HuH-7.5 (cell line): ENCODE measurements around the gene SLC16A4.
"Not testable (repeated sequence)": the region's sequence is repeated elsewhere in the genome, so short reads cannot be mapped to it uniquely, and the experiment has no call there.

Experiments
- DNase-seq: peaks from one replicate; pipeline ENCODE4 v3.0.0; 2011; ENCODE audit warnings: low spot score

SLC16A4 gene

DNA sequence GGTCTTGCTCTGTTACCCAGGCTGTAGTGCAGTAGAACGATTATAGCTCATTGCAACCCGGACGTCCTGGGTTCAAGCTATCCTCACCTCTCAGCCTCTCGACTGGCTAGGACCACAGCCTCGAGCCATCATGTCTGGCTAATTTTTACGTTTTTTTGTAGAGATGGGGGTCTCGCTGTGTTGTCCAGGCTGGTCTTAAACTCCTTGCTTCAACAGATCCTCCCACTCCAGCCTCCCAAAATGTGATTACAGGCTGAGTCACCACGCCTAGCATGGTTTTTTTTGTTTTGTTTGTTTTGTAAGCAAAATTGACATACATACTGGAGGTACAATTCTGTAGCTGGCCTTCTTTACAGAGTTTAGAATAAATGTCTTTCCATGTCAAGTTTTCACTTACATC, 17.7 kb upstream of the SLC16A4 start:
- no peak for DNase-seq

DNA sequence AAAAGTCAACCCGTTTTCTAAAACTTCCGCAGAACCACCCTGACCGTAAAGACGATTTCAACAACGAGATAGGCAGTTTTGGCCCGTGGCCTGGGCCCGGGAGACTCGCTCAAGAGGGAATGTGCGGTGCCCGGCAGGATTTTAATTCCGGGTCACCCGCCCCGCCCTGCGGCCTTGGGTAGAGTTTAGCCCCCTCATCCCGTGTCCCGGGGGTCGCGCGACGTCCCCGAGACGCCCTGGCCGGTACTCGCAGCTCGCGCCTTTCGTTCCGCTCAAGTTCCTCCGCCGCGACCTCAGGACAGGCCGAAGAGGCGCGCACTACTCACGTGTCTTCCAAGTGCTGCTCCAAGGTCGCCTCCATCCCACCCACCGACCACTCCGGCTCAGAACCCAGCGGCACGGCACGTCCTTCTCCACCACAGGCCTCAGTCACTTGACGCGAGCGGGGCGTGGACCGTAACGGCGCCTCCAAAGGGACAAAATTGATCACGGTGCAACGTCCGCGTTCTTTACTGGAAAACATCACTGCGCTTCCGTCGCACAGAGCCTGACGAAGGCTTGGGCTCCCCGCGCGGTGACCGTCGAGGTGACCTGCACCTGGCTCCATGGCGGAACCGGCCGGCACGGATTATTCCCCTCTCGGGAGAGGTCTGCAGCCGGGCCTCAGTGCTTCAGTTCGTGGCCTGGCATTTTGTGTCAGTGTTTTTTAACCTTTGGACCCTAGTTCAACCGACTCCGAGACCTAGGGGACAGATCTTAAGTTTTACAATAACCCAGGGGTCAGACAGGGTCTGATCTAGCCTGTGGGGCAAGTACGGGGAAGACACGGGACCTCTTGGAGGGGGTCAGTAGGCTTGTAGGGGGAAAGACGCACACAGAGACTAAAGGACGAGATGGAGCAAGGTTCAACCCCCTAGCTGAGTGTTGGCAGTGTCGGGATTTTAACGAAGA, 16.7 kb upstream of the SLC16A4 start, which contains the start of gene LAMTOR5:
LAMTOR5 (minus strand) TSS at position 435 of the 951 bp plus-strand sequence; CDS start at position 361, 74 bp downstream.
- DNase-seq = peak; percentile 65

DNA sequence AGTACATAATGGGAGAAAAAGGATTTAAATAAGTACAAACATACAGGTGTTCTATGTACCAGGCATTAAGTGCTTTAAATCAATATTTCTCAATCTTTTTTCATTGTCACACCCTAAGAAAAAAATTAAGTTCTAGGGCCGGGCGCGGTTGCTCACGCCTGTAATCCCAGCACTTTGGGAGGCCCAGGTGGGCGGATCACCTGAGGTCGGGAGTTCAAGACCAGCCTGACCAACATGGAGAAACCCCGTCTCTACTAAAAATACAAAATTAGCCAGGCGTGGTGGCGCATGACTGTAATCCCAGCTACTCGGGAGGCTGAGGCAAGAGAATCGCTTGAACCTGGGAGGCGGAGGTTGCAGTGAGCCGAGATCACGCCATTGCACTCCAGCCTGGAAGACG, 15.6 kb upstream of the SLC16A4 start:
- not testable (repeated sequence) for DNase-seq

DNA sequence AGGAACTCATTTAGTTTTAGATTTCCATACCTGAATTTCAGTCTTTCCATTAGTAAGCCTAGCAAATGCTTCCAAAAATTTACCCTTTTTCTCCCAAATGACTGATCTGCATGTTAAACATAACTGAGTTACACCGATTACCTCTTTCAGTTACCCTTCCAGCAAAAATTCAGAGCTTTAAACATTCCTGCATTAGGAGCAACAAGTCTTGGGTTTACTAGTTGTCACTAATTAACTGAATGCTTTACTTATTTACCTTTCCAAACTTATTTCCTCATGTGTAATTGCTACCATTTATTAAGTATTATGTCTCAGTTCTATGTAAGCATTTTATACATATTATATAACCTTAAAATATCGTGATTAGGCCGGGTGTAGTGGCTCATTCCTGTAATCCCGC, 13.6 kb upstream of the SLC16A4 start:
- no peak for DNase-seq

DNA sequence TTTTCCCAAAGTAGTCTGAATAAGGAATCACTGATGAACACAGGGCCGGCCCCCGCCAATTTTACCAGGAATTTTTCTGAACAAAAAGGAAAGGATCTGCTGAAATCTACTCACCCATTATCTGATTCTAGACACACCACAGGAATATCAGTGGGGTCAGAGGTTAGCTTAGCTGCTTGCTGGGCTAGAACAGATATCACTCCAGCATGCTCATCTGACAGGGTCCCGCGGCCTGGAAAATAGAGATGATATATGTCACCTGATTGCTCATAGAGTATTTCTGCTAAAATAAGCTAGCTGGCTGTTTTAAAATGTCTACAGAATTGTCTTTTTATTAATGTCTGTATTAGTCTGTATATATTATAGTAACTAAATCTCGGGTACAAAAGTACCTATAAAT, 13.0 kb upstream of the SLC16A4 start:
- DNase-seq = no peak

DNA sequence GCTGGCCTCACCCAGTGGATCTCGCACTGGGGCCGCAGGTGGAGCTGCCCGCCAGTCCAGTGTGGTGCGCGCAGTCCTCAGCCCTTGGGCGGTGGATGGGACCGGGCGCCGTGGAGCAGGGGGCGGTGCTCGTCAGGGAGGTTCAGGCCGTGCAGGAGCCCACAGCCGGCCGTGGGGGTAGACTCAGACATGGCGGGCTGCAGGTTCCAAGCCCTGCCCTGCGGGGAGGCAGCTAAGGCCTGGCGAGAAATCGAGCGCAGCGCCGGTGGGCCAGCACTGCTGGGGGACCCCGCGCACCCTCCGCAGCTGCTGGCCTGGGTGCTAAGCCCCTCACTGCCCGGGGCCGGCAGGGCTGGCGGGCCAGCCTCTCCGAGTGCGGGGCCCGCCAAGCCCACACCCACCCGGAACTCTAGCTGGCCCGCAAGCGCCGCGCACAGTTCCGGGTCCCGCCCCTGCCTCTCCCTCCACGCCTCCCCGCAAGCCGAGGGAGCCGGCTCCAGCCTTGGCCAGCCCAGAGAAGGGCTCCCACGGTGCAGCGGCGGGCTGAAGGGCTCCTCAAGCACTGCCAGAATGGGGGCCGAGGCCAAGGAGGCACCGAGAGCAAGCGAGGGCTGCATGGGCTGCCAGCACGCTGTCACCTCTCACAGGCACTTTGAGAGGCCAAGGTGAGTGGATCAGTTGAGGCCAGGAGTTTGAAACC, 5.6 kb upstream of the SLC16A4 start:
- DNase-seq = not testable (repeated sequence)

DNA sequence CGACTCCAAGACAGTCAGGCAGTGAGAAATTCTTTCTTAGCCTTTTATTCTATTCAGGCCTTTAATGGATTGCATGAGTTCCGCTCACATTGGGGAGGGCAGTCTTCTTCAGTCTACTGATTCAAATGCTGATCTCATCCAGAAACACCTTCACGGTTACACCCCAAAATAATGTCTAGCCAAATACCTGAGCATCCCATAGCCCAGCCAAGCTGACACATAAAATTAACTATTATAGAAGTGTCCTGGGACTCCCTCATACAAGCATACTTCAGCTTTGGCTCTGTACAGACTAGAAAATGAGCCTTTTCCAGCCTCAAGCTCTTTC, 3.6 kb upstream of the SLC16A4 start:
- no peak for DNase-seq

DNA sequence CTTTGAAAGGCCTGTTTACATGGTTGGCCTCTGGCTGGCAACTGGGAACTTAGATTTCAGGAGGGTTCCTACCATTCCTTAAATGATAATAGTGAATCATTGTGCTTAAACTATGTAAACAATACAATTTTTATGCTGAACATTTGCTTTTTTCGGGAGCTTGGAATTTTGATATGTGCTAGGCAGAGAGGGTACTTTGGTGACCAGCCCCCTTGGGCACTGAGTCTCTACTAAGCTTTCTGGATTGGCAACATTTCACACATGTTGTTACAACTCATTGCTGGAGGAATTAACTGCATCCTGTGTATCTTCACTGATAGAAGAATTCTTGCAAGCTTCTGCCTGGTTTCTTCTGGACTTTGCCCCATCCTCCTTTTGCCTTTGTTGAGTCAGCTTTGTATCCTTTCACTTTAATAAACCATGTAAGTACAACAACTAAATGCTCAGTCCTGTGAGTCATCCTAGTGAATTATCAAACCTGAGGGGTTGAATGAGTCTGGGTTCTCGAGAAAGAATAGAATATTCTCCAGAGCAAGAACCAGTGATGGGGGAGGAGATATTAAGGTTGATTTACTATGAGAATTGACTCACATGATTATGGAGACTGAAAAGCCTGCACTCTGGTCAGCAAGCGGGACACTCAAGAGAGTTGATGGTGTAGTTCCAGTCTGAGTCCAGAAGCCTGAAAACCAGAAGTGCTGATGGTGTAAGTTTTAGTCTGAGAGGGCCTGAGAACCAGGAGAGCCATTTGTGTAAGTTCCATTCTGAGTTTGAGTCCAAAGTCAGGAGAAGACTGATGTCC, 3.1 kb upstream of the SLC16A4 start:
- DNase-seq = no peak

DNA sequence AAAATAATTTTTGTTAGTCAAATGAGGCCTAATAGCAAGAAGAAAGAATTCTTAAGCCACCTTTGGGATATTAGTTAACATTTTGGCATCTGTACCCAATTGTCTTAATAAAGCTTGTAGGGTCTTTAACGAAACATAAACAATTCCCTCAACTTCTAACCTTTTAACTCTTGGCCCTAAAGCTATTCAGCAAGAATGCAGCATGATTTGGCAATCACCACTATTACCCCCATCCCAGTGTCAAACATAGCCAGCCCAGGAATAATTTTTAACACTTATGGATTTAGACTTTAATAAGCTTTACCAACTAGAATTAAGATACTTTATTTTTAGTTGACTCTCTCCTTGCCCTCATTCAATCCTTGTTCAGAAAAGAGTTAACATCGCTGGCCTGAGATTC, 2.5 kb upstream of the SLC16A4 start:
- DNase-seq = no peak

DNA sequence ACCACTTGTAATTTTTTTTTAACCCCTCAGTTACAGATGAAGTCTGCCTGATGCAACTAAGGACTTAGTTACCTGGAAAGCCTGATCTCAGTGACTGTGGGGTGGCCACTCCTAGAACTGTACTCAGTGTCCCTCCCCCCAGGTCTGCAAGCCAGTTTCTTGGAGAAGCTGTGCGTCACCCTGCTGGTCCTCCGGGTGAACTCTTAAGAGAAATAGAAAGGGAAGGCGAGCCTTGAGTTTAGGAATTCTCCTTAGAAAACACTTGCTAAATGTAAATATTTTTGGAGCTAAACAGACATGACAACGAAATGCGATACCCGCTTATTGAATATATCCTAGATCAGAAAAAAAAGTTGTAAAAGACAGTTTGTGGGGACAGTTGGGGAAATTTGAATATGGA, 730 bp downstream of the SLC16A4 start:
- DNase-seq = no peak

DNA sequence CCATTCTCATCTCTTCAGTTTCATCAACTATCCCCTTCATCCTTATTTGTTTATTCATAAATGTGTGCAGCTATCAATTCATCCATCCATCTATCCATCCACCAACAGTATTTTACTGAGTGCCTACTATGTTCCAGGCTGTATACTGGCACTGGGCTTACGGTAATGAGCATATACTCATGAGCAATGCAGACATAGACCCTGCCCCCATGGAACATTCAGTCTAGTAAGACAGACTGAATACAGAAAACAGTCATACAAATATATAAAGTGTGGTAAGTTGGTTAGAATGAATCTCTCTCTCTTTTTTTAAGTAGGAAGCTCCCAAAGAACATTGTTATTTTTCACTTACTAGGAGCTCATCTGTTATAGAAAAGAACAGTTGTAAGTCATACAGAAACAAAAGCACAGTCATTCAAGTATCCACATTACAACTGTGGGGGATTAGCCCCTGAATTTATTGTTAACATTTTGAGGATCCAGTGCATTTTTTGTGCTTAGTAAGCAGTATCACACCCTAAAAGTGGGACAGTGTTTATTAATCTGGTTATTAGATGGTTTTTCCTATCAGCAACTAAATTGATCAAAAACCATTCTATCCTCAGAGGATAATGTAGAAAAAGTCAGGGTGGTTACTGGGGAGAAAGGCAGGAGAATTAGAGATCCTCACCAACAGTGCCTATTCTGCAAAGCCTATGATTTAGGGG, 3.6 kb downstream of the SLC16A4 start:
- DNase-seq = no peak

DNA sequence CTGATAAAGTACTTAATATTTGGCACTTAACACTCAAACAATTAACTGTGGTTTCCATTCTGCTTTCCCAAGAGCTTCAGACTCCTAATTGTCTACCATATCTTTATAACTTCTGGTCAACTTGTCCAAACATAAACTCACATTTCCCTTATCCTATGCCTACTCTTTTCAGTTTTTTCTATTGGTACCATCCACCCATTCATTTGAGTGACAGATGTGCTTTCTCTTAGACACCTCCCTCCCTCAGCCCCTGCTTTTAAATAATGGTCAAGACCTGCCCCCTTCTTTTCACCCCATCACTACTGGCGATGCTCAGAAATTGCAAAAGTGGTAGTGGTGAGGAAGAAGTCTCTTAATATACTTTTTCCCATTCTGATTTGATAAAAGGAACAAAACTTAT, 5.5 kb downstream of the SLC16A4 start:
- DNase-seq = no peak

DNA sequence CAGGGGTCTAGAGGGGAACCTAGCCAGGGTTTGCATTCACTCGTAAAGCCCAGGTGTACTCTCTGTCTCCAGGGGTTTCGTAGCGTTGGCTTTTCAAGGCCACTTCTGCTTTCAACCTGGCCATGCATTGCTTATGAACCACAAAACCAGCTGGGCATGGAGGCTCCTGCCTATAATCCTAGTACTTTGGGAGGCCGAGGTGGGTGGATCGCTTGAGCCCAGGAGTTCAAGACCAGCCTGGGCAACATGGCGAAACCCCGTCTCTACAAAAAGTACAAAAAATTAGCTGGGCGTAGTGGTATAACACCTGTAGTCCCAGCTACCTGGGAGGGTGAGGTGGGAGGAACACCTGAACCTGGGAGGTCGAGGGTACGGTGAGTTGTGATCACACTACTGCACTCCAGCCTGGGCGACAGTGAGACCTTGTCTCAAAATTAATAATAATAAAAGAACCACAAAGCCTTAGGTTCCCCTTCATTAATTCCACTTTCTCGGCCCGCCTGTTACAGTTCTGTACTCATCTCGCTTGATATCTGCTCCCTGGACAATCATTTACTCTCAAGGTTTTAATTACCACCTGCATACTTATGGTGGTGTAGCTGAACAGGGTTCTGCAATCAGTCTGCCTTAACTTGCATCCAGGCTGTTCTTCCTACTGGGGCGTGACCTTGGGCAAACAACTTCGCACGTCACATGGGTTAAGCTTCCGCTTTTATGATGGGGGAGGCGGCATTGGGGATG, 6.1 kb downstream of the SLC16A4 start:
- no peak for DNase-seq

DNA sequence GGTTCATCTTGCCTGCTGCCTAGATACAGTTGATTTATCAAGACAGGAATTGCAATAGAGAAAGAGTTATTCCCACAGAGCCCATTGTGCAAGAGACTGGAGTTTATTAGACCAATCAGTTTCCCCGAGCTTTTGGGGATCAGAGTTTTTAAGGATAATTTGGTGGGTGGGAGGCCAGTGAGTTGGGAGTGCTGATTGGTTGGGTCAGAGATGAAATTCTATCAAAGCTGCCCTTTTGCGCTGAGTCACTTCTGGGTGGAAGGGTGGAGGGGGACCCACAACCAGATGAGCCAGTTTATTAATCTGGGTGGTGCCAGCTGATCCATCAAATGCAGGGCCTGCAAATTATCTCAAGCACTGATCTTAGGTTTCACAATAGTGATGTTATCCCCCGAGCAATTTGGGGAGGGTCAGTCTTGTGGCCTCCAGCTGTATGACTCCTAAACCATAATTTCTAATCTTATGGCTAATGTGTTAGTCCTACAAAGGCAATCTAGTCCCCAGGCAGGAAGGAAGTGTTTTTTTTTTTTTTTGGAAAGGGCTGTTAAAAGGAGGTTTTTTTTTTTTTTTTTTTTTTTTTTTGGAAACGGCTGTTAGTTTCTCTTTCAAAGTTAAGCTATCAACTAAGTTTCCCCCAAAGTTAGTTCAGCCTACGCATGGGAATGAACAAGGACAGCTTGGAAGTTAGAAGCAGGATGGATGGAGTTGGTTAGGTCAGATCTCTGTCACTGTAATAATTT, 7.4 kb downstream of the SLC16A4 start:
- no peak for DNase-seq

DNA sequence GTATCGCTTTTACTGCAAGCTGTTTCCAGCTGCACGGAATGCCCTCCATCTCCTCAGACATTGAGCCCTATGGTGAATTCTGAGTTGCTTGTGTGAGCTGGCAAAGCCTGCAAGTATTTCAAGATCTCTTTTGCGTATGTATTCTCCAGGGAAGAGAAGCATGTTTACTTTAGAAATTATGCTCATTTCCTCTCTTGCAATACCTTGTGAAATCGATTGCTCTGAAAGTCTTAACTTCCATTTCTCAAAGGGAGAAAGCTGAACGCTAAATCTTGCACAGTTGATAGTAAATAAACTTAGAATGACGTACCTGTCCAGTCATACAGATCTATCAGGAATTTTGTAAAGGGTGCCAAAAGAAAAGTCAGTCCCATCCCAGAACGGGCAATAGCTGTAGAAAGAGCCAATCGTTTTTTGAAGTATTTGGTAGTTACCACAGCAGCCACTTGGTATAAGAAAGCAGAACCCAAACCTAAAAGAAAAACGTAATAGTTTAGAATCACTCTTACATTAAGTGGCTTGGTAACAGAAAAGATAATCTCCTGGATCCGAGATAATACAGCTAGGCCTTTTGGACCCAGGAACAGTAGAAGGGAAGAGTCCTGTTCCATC, 10.0 kb downstream of the SLC16A4 start:
- no peak for DNase-seq

DNA sequence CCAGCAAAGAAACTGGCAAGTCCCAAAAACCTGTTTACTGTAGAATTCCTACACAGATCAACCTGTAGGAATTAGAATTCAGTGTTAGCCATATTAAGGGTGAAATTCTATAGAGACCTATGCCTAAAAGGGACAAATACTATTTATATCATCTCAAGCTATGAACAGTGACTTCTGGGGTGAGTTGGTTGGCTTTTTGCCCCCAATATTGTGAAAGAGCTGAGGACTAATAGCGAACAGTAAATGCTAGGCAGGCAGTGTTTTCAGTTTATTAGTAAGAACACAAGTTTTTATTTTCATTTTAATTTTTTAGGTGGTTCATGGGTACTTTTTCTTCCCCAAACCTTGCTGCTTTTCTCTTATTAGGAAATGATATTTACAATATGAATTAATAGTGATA, 15.3 kb downstream of the SLC16A4 start:
- no peak for DNase-seq

DNA sequence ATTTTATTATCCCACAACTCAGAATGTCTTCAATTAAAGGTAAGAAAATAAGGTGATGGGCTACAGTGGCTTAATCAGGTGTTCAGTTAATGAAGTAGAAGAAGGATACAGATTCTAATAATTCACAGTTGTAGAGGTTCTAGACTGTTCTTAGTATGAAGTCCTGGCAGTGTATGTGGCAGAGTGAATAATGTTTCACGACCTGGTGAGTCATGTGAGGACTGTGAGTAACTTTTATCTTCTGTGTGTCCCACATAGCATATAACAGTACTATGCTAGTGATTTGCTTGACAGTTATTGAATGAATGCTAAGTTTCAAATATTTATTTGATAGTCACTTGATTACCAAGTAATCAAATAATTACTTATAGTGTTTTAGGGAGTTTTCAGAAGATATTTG, 20.0 kb downstream of the SLC16A4 start:
- no peak for DNase-seq

DNA sequence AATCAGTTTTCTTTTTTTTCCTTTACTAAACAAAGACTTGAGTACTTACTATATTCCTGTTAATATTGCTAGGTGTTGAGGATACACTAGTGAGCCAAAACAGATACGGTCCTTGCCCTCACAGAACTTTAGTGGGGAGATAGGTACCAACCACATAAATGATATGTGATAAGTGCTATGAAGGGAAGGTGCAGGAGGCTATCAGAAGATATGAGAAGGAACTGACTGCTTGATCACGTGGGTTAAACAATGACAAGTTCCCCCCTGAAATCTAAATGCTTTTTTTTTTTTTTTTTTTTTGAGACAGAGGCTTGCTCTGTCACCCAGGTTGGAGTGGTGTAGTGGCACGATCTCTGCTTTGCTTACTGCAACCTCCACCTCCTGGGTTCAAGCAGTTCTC, 26.6 kb downstream of the SLC16A4 start:
- DNase-seq = no peak

DNA sequence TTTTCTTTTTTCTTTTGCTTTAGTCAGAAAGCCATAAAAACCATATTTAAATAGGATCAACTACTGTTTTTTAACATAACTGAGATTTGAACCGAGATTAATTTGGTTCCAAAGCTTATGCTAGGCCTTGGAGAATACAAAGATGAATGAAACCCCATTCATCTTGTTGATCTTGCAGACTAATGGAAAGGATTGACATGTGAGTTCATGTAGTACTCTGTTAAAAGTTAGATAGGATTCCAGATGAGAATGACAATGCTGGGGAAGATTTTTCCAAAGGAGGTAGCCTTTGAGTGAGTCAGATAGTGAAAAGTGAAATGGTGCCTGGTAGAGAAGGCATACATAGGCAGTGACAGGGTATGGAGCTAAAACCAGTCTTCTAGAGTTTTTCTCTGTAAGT, 29.0 kb downstream of the SLC16A4 start:
- no peak for DNase-seq

DNA sequence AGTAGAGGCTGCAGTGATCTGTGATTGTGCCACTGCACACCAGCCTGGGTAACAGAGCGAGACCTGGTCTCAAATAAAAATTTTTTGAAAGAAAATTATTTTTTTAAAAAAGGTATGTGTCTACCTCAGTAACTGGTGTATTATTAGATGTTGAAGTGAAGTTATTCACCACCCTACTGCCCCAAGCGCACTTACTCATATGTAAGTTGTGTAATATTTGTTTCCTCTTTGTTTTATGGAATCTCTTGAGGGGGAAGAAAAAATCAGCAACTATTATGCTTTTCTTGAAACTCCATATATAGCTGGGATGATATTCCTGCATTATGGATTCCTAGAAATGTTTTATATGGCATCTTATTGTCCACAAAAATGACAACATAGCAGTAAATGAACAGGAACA, 30.4 kb downstream of the SLC16A4 start:
- DNase-seq = no peak
